GM19463 (cell line): ENCODE data around the gene SMARCD2.
"Not testable (repeated sequence)": the region's sequence is repeated elsewhere in the genome, so short reads cannot be mapped to it uniquely, and the experiment has no call there.

Source experiments
- ATAC-seq: cut with Tn5 transposase; IDR thresholded peaks from one replicate; pipeline ENCODE4 v1.9.1; 2021; ENCODE audit warnings: mild to moderate bottlenecking, moderate library complexity; ENCODE audit not compliant: unreplicated experiment

SMARCD2 gene

GRCh38 chr17:63842540-63843386, at the start of gene SMARCD2:
SMARCD2 (minus strand) TSS chr17:63842685; CDS start chr17:63842674, 11 bp downstream.
- peak; percentile 81 for ATAC-seq

- not testable (repeated sequence) for ATAC-seq
Observed at GRCh38 chr17:63889026-63889848, 46.8 kb upstream of the SMARCD2 start.

- ATAC-seq, result not testable (repeated sequence)
Observed at GRCh38 chr17:63885119-63885518, 42.6 kb upstream of the SMARCD2 start.

GRCh38 chr17:63882626-63883126, 40.2 kb upstream of the SMARCD2 start:
- ATAC-seq, result not testable (repeated sequence)

GRCh38 chr17:63881935-63882601, 39.6 kb upstream of the SMARCD2 start, which contains the start of gene GH2:
GH2 (minus strand) TSS chr17:63881944; CDS start chr17:63881801, 143 bp downstream.
- no peak for ATAC-seq

- ATAC-seq, result not testable (repeated sequence)
Observed at GRCh38 chr17:63881337-63881736, 38.9 kb upstream of the SMARCD2 start.

- no peak for ATAC-seq
Observed at GRCh38 chr17:63880706-63881105, 38.2 kb upstream of the SMARCD2 start.

- not testable (repeated sequence) for ATAC-seq
Observed at GRCh38 chr17:63878413-63878812, 35.9 kb upstream of the SMARCD2 start.

GRCh38 chr17:63874693-63875092, 32.2 kb upstream of the SMARCD2 start:
- not testable (repeated sequence) for ATAC-seq

GRCh38 chr17:63874061-63874626, 31.7 kb upstream of the SMARCD2 start:
- ATAC-seq, result not testable (repeated sequence)

- ATAC-seq, result not testable (repeated sequence)
Observed at GRCh38 chr17:63873577-63873976, 31.1 kb upstream of the SMARCD2 start, which contains the start of gene CSH2. CSH2 (minus strand) TSS chr17:63873677; CDS start chr17:63873614, 63 bp downstream.

GRCh38 chr17:63871646-63872365, 29.3 kb upstream of the SMARCD2 start:
- not testable (repeated sequence) for ATAC-seq

- ATAC-seq, result not testable (repeated sequence)
Observed at GRCh38 chr17:63870292-63870665, 27.8 kb upstream of the SMARCD2 start.

GRCh38 chr17:63869491-63870291, 27.2 kb upstream of the SMARCD2 start:
- ATAC-seq, result not testable (repeated sequence)

GRCh38 chr17:63866625-63867024, 24.1 kb upstream of the SMARCD2 start:
- ATAC-seq, result not testable (repeated sequence)

- ATAC-seq, result no peak
Observed at GRCh38 chr17:63859257-63859656, 16.8 kb upstream of the SMARCD2 start.

GRCh38 chr17:63856425-63856824, 13.9 kb upstream of the SMARCD2 start:
- not testable (repeated sequence) for ATAC-seq

- ATAC-seq, result no peak
Observed at GRCh38 chr17:63855185-63855584, 12.7 kb upstream of the SMARCD2 start.

GRCh38 chr17:63854709-63855108, 12.2 kb upstream of the SMARCD2 start:
- no peak for ATAC-seq
